Transverse colon (tissue), 4 donors: ENCODE results near the gene CYGB. TPM values are rescaled to one million over a fixed set of nuclear protein-coding genes. Genes with fewer than 3 reads are reported as not detected.

ENCODE experiments used
- DNase-seq: peaks from one replicate; pipeline ENCODE4 v3.0.0-alpha.2; 2019
- H3K27ac ChIP-seq, 4 donors: fragments of 200-600 bp; sonication (generic); 2 replicates each; pipeline ENCODE4 v1.5.1; 2016 to 2018; ENCODE audit warnings: inconsistent platforms in 4 of 4
- H3K27me3 ChIP-seq: fragments of 200-600 bp; sonication (generic); 2 replicates; pipeline ENCODE4 v1.5.1; 2017; ENCODE audit warnings: inconsistent platforms
- H3K36me3 ChIP-seq, 4 donors: fragments of 200-600 bp; sonication (generic); 2 replicates each; pipeline ENCODE4 v1.5.1; 2017 to 2019; ENCODE audit warnings: inconsistent platforms in 4 of 4
- H3K4me1 ChIP-seq, 4 donors: fragments of 200-600 bp; sonication (generic); 2 replicates each; pipeline ENCODE4 v1.5.1; 2017 to 2020; ENCODE audit warnings: inconsistent platforms in 4 of 4
- H3K4me3 ChIP-seq, 4 donors: fragments of 200-600 bp; sonication (generic); 1 replicate in 1 of 4; 2 replicates in 3 of 4; pipeline versions ENCODE4 v1.5.1 to v1.6.1; 2017 to 2019; ENCODE audit warnings: inconsistent platforms in 4 of 4
- H3K9me3 ChIP-seq, 2 donors: fragments of 200-600 bp; sonication (generic); 2 replicates each; pipeline ENCODE4 v1.5.1; 2017 to 2019; ENCODE audit warnings: inconsistent platforms in 2 of 2
- CTCF ChIP-seq, 5 experiments: fragments of 200-600 bp in 3 of 5; fragments of 450-650 bp in 2 of 5; sonication (generic) in 3 of 5; IDR thresholded peaks; 1 replicate in 2 of 5; 2 replicates in 3 of 5; pipeline ENCODE4 v1.5.1; 2016 to 2017; ENCODE audit warnings: antibody characterized with exemption in 5 of 5, inconsistent platforms in 3 of 5, mild to moderate bottlenecking in 2 of 5, moderate library complexity in 1 of 5
- EP300 ChIP-seq: sonication (generic); formaldehyde crosslinking; IDR thresholded peaks from one replicate; pipeline ENCODE4 v1.6.1; 2017; ENCODE audit warnings: antibody characterized with exemption, low read depth
- POLR2A ChIP-seq: fragments of 450-650 bp; IDR thresholded peaks from one replicate; pipeline ENCODE4 v1.6.1; 2016; ENCODE audit warnings: antibody characterized with exemption, mild to moderate bottlenecking, moderate library complexity
- POLR2AphosphoS5 ChIP-seq, 3 donors: sonication (generic); formaldehyde crosslinking; IDR thresholded peaks; one replicate each; pipeline ENCODE4 v1.6.1; 2016; ENCODE audit warnings: antibody characterized with exemption in 3 of 3
- WGBS, 2 donors: methylation state at CpG; one replicate each; pipeline ENCODE4 v1.1.5; 2018; ENCODE audit warnings: low coverage in 1 of 2; 5-methylcytosine and 5-hydroxymethylcytosine counted together
- in situ Hi-C, 4 donors: fragments of 200-750 bp; cut with MboI; loops; one replicate each; pipeline versions ENCODE4 v1.15.0 to v1.15.1; 2017; ENCODE audit warnings: low sequenced_read_pairs in 3 of 4, low pct_ligation_motif_present in 1 of 4, low pct_unique_long_range_greater_than_20kb in 1 of 4
- intact Hi-C: fragments of 100-400 bp; cut with DNase I; formaldehyde crosslinking; loops from one replicate; pipeline ENCODE4 v1.15.1; 2023; ENCODE audit warnings: low total_unique reads
- total RNA-seq, 4 donors: library from RNA; depleted of rRNA; stranded (reverse); fragments of >200 nt; gene quantifications; one replicate each; pipeline ENCODE4 v1.1.0, GENCODE V29; 2016

CYGB gene
- total RNA-seq, 4 donors from 2014 or later: 7.5 to 20.1 (median 11.3) TPM

DNA sequence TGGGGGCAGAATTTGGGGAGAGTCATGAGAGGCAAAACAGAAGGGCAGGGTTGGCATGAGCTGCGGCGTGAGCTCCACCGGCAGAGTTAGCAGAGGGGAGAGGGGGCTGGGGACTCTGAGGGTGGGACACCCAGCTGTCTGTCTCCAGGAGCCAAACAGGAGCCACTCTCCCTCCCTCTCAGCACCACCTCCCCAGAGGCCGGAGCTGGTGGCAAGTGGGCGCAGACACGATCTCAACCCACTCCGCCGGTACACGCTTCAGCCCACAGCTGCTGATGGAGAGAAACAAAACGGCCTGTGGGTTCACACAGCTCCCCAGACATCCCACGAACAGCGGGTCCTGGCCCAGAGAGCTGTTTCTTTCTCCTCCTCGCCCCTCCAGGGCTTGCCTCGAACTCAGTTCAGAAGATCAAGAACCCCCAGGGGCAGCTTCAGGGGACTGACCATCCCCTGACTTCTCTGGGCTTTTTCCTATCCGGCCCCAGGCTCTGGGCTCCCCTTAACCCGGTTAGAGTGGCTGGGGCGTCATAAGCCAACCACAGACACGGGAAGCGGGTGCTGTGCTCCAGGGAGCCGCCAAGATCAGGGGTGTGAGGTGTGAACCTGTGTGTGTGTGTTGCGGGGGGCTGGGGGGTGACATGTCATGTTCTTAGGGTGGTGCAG is 43.9 kb downstream of the CYGB start:
- Histone ChIP-seq H3K27ac (peak overlapping the region; percentile 77 to 86 (median 84)), H3K9me3 (no peaks in the 10 kb centered on the region), H3K4me3 (peak overlapping the region in 1 of 4 donors; percentile 23), H3K36me3 (no peaks in the 10 kb centered on the region), H3K27me3 (no peaks in the 10 kb centered on the region), H3K4me1 (peaks cover 23 to 61% (median 53%) of the 10 kb centered on the region in 4 donors)
- peak; percentile 52 for DNase-seq
- TF ChIP-seq POLR2A: no peak
- TF ChIP-seq EP300: no peak
- no peak for TF ChIP-seq CTCF (IDR thresholded peaks at IDR 0.05)
- TF ChIP-seq POLR2AphosphoS5 (IDR thresholded peaks at IDR 0.05): no peak
- 56% methylated on average over 21 of the region's 21 CpGs; no CpG with 5 or more reads in 1 of the 2 donors for whole genome bisulfite sequencing, 2 donors
- intact Hi-C loops: no loop called here
- in situ Hi-C loops: no loop called here

DNA sequence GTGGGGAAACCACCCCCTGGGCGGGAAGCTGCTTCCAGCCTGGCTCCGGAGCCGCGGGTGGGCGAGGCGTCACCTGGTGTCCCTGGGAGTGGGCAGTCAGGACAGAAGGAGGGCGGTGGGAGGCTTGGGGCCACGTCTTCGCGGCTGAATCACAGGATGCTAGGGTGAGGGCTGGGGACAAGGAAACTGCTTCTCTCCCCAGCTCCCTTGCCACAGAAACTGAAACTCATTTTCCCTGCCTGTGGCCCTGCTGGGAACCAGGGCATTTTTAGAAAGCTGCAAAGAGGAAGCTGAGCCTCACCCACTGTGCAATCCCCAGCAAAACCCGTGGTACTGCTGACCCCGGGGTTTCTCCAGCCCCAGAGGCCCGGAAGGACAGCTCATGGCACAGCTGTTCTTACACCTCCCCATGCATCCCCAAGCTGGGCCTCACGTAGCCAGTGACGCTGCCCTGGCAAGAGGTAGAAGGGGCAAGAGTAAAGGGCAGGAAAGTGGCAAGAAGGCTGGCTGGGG is 44.5 kb downstream of the CYGB start:
- Histone ChIP-seq H3K27me3 (no peaks in the 10 kb centered on the region), H3K36me3 (no peaks in the 10 kb centered on the region), H3K27ac (peak overlapping the region; percentile 77 to 86 (median 84)), H3K9me3 (no peaks in the 10 kb centered on the region), H3K4me1 (peaks cover 23 to 55% (median 48%) of the 10 kb centered on the region in 4 donors), H3K4me3 (peak overlapping the region in 1 of 4 donors; percentile 23)
- intact Hi-C loops (no loop called here), in situ Hi-C loops (no loop called here)
- no peak for TF ChIP-seq CTCF (IDR thresholded peaks at IDR 0.05)
- peak; percentile 7 to 30 (median 14) for TF ChIP-seq POLR2AphosphoS5 (IDR thresholded peaks at IDR 0.05)
- peak; percentile 79 for DNase-seq
- WGBS, 2 donors: 9 to 10% methylated on average over 2 to 15 of the region's 15 CpGs

DNA sequence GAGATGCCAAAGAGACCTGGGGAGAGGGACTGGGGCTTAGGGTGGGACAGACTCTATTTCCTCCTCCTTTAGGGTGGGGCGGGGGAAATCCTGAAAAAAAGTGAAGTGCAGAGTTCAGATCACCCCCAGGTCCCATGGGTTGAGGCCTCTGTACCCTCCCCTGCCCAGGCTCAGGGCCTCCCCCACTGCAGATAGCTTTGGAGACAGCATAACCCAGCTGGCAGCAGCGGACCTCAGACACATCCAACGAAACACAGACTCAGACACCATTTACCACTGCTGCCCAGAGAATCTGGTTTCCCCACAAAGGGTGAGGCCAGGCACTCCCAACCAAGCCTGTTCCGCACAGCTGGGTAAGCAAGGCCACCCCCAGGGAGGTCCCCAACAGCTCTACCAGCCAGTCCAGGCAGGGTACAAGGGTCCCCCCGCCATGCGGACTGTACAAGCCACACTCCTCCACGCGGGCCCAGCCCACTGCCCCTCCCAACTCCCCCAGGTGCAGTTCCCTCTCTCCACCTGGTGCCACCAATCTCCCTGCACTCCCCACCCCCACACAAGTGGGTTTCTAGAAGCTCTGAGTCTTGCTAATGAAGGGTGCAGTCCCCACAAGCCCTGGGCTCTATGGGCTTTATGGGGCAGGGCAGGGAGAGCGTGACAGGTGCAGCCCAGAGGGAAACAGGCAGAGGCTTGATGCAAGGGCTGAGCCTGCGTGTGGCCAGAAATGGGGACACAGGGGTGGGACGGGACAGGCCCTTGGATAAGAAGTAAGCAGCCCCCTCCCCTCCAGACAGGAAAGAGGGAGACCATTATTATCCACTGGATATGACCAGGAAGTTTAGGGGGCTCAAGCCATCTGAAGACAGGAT is 45.2 kb downstream of the CYGB start:
- whole genome bisulfite sequencing, 2 donors: 48% methylated on average over 10 of the region's 11 CpGs; no CpG with 5 or more reads in 1 of the 2 donors
- Histone ChIP-seq H3K27me3 (no peaks in the 10 kb centered on the region), H3K27ac (peak overlapping the region; percentile 77 to 86 (median 84)), H3K9me3 (no peaks in the 10 kb centered on the region), H3K4me3 (peak overlapping the region in 1 of 4 donors; percentile 23), H3K36me3 (no peaks in the 10 kb centered on the region), H3K4me1 (peaks cover 19 to 48% (median 42%) of the 10 kb centered on the region in 4 donors)
- TF ChIP-seq EP300: no peak
- peak in 1 of 3 donors; percentile 24 for TF ChIP-seq POLR2AphosphoS5 (IDR thresholded peaks at IDR 0.05)
- no peak for TF ChIP-seq CTCF (IDR thresholded peaks at IDR 0.05)
- TF ChIP-seq POLR2A: peak; percentile 26
- peak; percentile 78 for DNase-seq
- in situ Hi-C loops (no loop called here), intact Hi-C loops (no loop called here)
